ENCODE measurements around the gene PAXIP1. TPM values are rescaled to one million over a fixed set of nuclear protein-coding genes. Genes with fewer than 3 reads are reported as not detected.

The PAXIP1 gene
- total and polyA plus RNA-seq, 10 of the 15 experiments (the other 5 are each of a cell fraction or from before 2014, with no cell fraction given): 7.3 to 27.2 (median 18.1) TPM

- Histone ChIP-seq H3K9me3 (replicated peaks; ENCODE audit: control insufficient read depth, insufficient read depth, low read length) (no peaks in the 10 kb centered on the region), H3K79me2 (ENCODE audit: control insufficient read depth, insufficient read depth, low read length) (no peaks in the 10 kb centered on the region), H3K36me3 (ENCODE audit: control insufficient read depth in 2 of 2, insufficient read depth in 2 of 2, low read length in 1 of 2) (peaks cover 18 to 34% of the 10 kb centered on the region in 2 experiments; a peak in 3 of 4 replicates), H3K9ac (ENCODE audit: control insufficient read depth, insufficient read depth, low read length) (no peak overlapping the region), H4K20me1 (ENCODE audit: control insufficient read depth, insufficient read depth) (no peaks in the 10 kb centered on the region), H2AFZ (ENCODE audit: control insufficient read depth, low read depth, low read length) (no peak overlapping the region), H3K4me2 (ENCODE audit: control insufficient read depth, insufficient read depth) (no peak overlapping the region), H3K27me3 (replicated peaks in 1 of 2; ENCODE audit: control insufficient read depth in 2 of 2, insufficient read depth in 2 of 2, low read length in 1 of 2) (no peaks in the 10 kb centered on the region), H3K4me1 (ENCODE audit: control insufficient read depth, insufficient read depth, low read length) (no peaks in the 10 kb centered on the region), H3K27ac (ENCODE audit: control insufficient read depth, insufficient read depth) (no peak overlapping the region), H3K4me3 (no peak overlapping the region)
- WGBS (ENCODE audit: insufficient coverage, insufficient replicate concordance, low lambda C conversion rate, missing lambda C conversion rate): 94% methylated on average over 6 of the region's 6 CpGs
- FAIRE-seq (no peak), DNase-seq (ENCODE audit: low read depth, low spot score) (no peak), ATAC-seq (no peak)
- no TSS peak for BruUV-seq (replicated peaks)
- POLR2A ChIA-PET: no interaction called here
- CTCF ChIA-PET: interaction anchor here (1.1 to 2.3 kb wide), 3 partner anchors 12 to 99 kb away, joined by 3 to 9 read pairs (median 8); no protein-coding TSS in a partner anchor
- SMC1A ChIA-PET (ENCODE audit: uncharacterized antibody, unreplicated experiment): no interaction called here
- RAD21 ChIA-PET (ENCODE audit: unreplicated experiment): no interaction called here
- in situ Hi-C loops (cut with MboI): no loop called here
- intact Hi-C loops (cut with micrococcal nuclease; ENCODE audit: unreplicated experiment): no loop called here
- TF ChIP-seq STAT3 (IDR thresholded peaks at IDR 0.05; ENCODE audit: low read depth, low read length) (no peak), ZNF384 (IDR thresholded peaks at IDR 0.05; ENCODE audit: borderline replicate concordance, low read depth, low read length) (no peak), TCF7 (IDR thresholded peaks at IDR 0.05; ENCODE audit: borderline replicate concordance) (no peak), NR2C2 (IDR thresholded peaks at IDR 0.05; ENCODE audit: borderline replicate concordance, control insufficient read depth, insufficient read length, low read depth) (no peak), ASH2L (IDR thresholded peaks at IDR 0.05; ENCODE audit: borderline replicate concordance, low read depth) (no peak), ETV6 (conservative IDR thresholded peaks at IDR 0.05 in 1 of 2, IDR thresholded peaks at IDR 0.05 in 1 of 2; ENCODE audit: borderline replicate concordance in 1 of 2, low read depth in 1 of 2) (no peak), ZBTB11 (CRISPR knock-in tag; IDR thresholded peaks at IDR 0.05) (no peak), RAD51 (IDR thresholded peaks at IDR 0.05) (no peak), ATF7 (IDR thresholded peaks at IDR 0.05; ENCODE audit: low read depth) (no peak), RBBP5 (conservative IDR thresholded peaks at IDR 0.05) (no peak)
- TF ChIP-seq, protein P1, sequence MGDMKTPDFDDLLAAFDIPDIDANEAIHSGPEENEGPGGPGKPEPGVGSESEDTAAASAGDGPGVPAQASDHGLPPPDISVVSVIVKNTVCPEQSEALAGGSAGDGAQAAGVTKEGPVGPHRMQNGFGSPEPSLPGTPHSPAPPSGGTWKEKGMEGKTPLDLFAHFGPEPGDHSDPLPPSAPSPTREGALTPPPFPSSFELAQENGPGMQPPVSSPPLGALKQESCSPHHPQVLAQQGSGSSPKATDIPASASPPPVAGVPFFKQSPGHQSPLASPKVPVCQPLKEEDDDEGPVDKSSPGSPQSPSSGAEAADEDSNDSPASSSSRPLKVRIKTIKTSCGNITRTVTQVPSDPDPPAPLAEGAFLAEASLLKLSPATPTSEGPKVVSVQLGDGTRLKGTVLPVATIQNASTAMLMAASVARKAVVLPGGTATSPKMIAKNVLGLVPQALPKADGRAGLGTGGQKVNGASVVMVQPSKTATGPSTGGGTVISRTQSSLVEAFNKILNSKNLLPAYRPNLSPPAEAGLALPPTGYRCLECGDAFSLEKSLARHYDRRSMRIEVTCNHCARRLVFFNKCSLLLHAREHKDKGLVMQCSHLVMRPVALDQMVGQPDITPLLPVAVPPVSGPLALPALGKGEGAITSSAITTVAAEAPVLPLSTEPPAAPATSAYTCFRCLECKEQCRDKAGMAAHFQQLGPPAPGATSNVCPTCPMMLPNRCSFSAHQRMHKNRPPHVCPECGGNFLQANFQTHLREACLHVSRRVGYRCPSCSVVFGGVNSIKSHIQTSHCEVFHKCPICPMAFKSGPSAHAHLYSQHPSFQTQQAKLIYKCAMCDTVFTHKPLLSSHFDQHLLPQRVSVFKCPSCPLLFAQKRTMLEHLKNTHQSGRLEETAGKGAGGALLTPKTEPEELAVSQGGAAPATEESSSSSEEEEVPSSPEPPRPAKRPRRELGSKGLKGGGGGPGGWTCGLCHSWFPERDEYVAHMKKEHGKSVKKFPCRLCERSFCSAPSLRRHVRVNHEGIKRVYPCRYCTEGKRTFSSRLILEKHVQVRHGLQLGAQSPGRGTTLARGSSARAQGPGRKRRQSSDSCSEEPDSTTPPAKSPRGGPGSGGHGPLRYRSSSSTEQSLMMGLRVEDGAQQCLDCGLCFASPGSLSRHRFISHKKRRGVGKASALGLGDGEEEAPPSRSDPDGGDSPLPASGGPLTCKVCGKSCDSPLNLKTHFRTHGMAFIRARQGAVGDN (IDR thresholded peaks at IDR 0.05): no peak
- TF ChIP-seq, protein P2, sequence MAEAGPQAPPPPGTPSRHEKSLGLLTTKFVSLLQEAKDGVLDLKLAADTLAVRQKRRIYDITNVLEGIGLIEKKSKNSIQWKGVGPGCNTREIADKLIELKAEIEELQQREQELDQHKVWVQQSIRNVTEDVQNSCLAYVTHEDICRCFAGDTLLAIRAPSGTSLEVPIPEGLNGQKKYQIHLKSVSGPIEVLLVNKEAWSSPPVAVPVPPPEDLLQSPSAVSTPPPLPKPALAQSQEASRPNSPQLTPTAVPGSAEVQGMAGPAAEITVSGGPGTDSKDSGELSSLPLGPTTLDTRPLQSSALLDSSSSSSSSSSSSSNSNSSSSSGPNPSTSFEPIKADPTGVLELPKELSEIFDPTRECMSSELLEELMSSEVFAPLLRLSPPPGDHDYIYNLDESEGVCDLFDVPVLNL (IDR thresholded peaks at IDR 0.05; ENCODE audit: low read depth, low read length): no peak
These were observed 37.9 kb downstream of the PAXIP1 start for GRCh38 chr7:154965014-154965413.

Data from GM12878 (cell line).